ENCODE data around the gene ZGLP1. TPM values are rescaled to one million over a fixed set of nuclear protein-coding genes. Genes with fewer than 3 reads are reported as not detected.

Gene ZGLP1
- total RNA-seq, 2 donors from 2014 or later: 5.4 to 6.6 TPM

DNA sequence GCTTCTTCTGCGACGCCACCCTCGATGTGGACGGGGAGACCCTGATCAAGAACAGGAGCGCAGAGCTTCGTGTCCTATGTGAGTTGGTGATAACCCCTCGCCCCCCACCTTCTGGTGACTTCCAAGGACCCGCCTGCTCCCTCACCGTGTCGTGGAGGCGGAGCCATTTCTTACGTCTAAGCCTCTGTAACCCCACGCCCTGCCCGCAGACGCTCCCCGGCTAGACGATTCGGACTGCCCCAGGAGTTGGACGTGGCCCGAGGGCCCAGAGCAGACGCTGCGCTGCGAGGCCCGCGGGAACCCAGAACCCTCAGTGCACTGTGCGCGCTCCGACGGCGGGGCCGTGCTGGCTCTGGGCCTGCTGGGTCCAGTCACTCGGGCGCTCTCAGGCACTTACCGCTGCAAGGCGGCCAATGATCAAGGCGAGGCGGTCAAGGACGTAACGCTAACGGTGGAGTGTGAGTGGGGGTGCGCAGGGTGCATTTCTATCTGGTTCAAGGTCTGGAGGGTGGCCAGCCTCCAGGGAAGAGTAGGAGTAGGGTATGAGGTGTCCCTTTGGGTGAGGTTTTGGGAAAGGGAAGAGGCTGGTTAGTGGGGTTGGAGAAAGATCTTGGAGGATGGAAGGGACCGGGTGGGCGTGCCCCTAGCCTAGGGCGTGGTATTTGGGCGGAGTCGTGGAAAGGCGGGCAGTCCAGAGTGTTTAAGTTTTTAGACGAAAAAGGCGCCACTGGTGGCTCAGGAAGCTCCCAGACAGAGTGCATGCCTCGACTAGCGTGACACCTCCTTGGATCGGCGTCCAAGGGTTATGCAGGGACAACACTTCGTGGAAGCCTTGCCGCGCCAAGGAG is 16.6 kb downstream of the ZGLP1 start:
- peaks cover 32% of the 10 kb centered on the region for H3K4me1 Mint-ChIP-seq
- peaks cover 35% of the 10 kb centered on the region for H3K27me3 Mint-ChIP-seq
- no peak for ATAC-seq (replicated peaks)
- H3K36me3 Mint-ChIP-seq (ENCODE audit: low read depth): peaks cover 17% of the 10 kb centered on the region
- no peaks in the 10 kb centered on the region for H3K9me3 Mint-ChIP-seq
- H3K4me3 Mint-ChIP-seq: peak overlapping the region; percentile 74
- H3K27ac Mint-ChIP-seq: peak overlapping the region; percentile 61

DNA sequence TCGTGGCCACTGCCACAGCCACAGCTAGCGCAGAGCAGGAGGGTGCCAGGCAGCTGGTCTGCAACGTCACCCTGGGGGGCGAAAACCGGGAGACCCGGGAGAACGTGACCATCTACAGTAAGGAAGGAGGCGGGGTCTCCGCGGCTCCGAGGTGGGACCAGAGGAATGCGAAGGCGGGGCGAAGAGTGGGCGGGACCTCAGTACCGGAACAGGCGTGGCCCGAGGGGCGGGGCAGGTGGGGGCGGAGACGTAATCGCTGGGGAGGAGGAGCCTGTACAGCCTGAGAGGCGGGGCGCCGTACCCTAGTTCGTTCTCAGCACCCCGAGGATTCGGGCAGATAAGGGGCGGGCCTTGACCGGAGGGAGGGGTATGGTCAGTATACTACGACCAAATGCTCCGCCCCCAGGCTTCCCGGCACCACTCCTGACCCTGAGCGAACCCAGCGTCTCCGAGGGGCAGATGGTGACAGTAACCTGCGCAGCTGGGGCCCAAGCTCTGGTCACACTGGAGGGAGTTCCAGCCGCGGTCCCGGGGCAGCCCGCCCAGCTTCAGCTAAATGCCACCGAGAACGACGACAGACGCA is 17.3 kb downstream of the ZGLP1 start:
- peak; percentile 61 for ATAC-seq (replicated peaks)
- no peaks in the 10 kb centered on the region for H3K9me3 Mint-ChIP-seq
- H3K36me3 Mint-ChIP-seq (ENCODE audit: low read depth): peaks cover 17% of the 10 kb centered on the region
- H3K27me3 Mint-ChIP-seq: peaks cover 38% of the 10 kb centered on the region
- H3K27ac Mint-ChIP-seq: peak overlapping the region; percentile 33
- peak overlapping the region; percentile 74 for H3K4me3 Mint-ChIP-seq
- peaks cover 32% of the 10 kb centered on the region for H3K4me1 Mint-ChIP-seq

DNA sequence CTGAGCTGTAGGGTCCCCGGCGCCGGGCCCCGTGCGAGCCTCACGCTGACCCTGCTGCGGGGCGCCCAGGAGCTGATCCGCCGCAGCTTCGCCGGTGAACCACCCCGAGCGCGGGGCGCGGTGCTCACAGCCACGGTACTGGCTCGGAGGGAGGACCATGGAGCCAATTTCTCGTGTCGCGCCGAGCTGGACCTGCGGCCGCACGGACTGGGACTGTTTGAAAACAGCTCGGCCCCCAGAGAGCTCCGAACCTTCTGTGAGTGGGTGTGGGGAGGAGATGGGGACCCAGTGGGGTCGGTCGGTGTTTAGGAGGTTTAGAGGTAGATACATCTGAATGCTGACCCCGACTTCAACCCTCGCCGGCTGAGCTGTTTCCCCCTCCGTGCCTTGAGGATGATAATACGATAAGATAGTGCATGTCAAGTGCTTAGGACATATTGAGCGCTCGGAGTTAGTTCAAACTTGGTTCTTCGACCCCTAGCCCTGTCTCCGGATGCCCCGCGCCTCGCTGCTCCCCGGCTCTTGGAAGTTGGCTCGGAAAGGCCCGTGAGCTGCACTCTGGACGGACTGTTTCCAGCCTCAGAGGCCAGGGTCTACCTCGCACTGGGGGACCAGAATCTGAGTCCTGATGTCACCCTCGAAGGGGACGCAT is 17.9 kb downstream of the ZGLP1 start:
- H3K36me3 Mint-ChIP-seq (ENCODE audit: low read depth): peaks cover 22% of the 10 kb centered on the region
- H3K4me1 Mint-ChIP-seq: peaks cover 32% of the 10 kb centered on the region
- peak overlapping the region; percentile 33 for H3K27ac Mint-ChIP-seq
- peak overlapping the region; percentile 74 for H3K4me3 Mint-ChIP-seq
- H3K27me3 Mint-ChIP-seq: peaks cover 38% of the 10 kb centered on the region
- H3K9me3 Mint-ChIP-seq: no peaks in the 10 kb centered on the region
- no peak for ATAC-seq (replicated peaks)

DNA sequence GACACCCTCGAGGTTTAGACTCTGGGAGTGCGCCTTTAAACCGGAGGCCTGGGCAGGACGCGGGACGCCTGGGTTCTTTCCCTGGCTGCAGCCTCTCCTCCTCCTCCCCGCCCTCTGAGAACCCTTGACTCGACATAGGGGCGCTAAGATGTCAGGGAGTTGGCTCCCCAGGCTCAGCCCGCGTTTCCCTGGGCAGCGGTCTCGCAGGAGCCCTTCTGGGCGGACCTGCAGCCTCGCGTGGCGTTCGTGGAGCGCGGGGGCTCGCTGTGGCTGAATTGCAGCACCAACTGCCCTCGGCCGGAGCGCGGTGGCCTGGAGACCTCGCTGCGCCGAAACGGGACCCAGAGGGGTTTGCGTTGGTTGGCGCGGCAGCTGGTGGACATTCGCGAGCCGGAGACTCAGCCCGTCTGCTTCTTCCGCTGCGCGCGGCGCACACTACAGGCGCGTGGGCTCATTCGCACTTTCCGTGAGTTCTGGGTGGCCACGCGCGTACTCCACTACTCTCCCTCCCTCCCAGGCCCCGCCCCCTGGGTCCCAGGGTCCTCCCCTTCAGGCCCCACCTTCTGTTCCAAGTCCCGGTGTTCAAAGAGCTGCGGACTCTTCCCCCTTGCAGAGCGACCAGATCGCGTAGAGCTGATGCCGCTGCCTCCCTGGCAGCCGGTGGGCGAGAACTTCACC is 18.6 kb downstream of the ZGLP1 start:
- Mint-ChIP-seq H3K4me1 (peaks cover 37% of the 10 kb centered on the region), H3K9me3 (no peaks in the 10 kb centered on the region), H3K4me3 (peak overlapping the region; percentile 74), H3K27ac (peak overlapping the region; percentile 10), H3K36me3 (ENCODE audit: low read depth) (peaks cover 28% of the 10 kb centered on the region), H3K27me3 (peaks cover 38% of the 10 kb centered on the region)
- ATAC-seq (replicated peaks): peak; percentile 14

DNA sequence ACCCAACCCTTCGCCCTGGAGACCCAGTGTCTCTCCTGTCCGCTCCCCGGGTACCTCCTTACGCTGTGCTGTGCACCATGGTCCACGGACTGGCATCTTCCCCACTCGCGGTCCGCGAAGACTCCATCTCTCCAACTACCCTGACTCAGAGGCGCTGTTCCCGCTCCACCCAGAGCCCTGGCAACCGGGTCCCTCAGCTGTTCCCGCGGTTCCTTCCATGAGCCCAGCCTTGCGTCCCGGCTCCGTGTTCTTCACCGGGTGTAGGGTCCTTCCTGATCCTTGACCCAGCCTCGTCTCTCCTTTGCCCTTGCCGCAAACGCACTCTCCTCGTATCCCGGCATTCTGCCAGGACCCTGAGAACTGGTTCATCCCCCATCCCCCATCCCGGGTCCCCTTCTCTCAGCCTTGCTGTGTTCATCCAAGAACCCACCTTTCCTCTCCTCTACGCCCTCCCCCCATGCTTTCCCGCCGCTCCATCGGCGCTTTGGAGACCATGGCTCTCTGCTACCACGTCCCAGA is 19.2 kb downstream of the ZGLP1 start:
- Mint-ChIP-seq H3K9me3 (no peaks in the 10 kb centered on the region), H3K27ac (peak overlapping the region; percentile 10)

DNA sequence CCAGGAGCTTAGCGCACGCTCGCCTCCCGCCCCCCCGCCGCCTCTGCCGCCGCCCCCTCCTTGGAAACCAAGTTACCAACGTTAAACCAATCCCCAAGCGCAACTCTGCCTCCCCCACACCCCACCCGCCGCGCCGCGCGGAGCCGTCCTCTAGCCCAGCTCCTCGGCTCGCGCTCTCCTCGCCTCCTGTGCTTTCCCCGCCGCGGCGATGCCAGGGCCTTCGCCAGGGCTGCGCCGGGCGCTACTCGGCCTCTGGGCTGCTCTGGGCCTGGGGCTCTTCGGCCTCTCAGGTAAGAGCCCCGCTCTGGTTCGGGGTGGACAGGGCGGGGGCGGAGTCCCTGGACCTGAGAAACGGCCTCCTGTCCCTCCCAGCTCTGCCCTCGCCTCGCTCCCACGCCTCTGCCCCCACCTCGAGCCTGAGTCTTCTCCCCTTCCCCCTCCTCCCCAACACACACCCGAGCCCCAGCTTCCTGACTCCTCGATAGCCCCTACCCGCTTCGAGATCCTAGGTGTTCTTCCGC is 19.7 kb downstream of the ZGLP1 start, which contains the start of gene ICAM5:
ICAM5 (plus strand) TSS at position 117 of the 521 bp plus-strand sequence; CDS start at position 209, 92 bp downstream.
- Mint-ChIP-seq H3K36me3 (ENCODE audit: low read depth) (peaks cover 40% of the 10 kb centered on the region), H3K27me3 (peaks cover 34% of the 10 kb centered on the region)
- no peak for ATAC-seq (replicated peaks)

More for the DNA sequence above, 19.2 kb downstream of the ZGLP1 start:
- Mint-ChIP-seq H3K36me3 (ENCODE audit: low read depth) (peaks cover 34% of the 10 kb centered on the region), H3K4me1 (peaks cover 39% of the 10 kb centered on the region), H3K4me3 (peak overlapping the region; percentile 74), H3K27me3 (peaks cover 35% of the 10 kb centered on the region)
- ATAC-seq (replicated peaks): no peak

DNA sequence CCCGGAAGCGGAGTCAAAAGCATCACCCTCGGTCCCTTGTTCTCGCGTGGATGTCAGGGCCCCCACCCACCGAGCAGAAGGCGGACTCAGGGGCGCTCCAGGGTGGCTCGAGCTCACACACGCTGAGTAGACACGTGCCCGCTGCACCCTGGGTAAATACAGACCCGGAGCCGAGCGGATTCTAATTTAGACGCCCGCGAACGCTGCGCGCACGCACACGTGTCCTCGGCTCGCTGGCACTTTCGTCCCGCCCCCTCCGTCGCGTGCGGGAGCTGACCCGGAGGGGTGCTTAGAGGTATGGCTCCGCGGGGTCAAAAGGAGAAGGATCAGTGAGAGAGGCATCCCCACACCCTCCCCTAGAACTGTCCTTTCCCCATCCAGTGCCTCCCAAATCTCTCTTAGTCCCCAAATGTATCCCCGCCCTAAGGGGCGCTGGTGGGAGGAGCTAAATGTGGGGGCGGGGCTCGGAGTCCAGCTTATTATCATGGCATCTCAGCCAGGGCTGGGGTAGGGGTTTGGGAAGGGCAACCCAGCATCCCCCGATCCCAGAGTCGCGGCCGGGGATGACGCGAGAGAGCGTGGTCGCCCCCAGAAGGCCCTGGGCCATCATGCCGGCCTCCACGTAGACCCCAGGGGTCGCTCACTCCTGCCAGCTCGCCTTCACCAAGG is 20.3 kb downstream of the ZGLP1 start:
- Mint-ChIP-seq H3K4me1 (peaks cover 45% of the 10 kb centered on the region), H3K9me3 (no peaks in the 10 kb centered on the region), H3K4me3 (peak overlapping the region; percentile 74), H3K36me3 (ENCODE audit: low read depth) (peaks cover 46% of the 10 kb centered on the region), H3K27me3 (peaks cover 34% of the 10 kb centered on the region), H3K27ac (no peak overlapping the region)
- ATAC-seq (replicated peaks): peak; percentile 18

More for the DNA sequence above, 19.7 kb downstream of the ZGLP1 start, which contains the start of gene ICAM5:
- H3K4me1 Mint-ChIP-seq: peaks cover 42% of the 10 kb centered on the region
- peak within 1 kb of the TSS; percentile 10 for H3K27ac Mint-ChIP-seq
- no peaks in the 10 kb centered on the region for H3K9me3 Mint-ChIP-seq
- peak within 1 kb of the TSS; percentile 74 for H3K4me3 Mint-ChIP-seq

DNA sequence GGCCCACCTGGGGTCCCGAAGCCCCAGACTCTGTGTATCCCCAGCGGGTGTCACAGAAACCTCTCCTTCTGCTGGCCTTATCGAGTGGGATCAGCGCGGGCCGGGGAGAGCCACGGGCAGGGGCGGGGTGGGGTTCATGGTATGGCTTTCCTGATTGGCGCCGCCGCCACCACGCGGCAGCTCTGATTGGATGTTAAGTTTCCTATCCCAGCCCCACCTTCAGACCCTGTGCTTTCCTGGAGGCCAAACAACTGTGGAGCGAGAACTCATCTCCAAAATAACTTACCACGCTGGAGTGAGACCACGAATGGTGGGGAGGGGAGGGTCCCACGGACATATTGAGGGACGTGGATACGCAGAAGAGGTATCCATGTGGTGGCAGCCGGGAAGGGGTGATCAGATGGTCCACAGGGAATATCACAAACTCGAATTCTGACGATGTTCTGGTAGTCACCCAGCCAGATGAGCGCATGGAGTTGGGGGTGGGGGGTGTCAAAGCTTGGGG is 20.9 kb downstream of the ZGLP1 start:
- peaks cover 45% of the 10 kb centered on the region for H3K4me1 Mint-ChIP-seq
- peaks cover 51% of the 10 kb centered on the region for H3K36me3 Mint-ChIP-seq (ENCODE audit: low read depth)
- H3K4me3 Mint-ChIP-seq: peak overlapping the region; percentile 74
- no peak overlapping the region for H3K27ac Mint-ChIP-seq
- peak; percentile 17 for ATAC-seq (replicated peaks)
- peaks cover 34% of the 10 kb centered on the region for H3K27me3 Mint-ChIP-seq
- H3K9me3 Mint-ChIP-seq: no peaks in the 10 kb centered on the region

DNA sequence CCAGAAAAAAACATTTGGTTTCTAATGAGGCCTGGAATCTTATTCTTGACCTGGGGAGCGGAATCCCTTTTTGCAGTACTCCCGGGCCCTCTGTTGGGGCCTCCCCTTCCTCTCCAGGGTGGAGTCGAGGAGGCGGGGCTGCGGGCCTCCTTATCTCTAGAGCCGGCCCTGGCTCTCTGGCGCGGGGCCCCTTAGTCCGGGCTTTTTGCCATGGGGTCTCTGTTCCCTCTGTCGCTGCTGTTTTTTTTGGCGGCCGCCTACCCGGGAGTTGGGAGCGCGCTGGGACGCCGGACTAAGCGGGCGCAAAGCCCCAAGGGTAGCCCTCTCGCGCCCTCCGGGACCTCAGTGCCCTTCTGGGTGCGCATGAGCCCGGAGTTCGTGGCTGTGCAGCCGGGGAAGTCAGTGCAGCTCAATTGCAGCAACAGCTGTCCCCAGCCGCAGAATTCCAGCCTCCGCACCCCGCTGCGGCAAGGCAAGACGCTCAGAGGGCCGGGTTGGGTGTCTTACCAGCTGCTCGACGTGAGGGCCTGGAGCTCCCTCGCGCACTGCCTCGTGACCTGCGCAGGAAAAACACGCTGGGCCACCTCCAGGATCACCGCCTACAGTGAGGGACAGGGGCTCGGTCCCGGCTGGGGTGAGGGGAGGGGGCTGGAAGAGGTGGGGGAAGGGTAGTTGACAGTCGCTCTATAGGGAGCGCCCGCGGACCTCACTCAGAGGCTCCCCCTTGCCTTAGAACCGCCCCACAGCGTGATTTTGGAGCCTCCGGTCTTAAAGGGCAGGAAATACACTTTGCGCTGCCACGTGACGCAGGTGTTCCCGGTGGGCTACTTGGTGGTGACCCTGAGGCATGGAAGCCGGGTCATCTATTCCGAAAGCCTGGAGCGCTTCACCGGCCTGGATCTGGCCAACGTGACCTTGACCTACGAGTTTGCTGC is 22.5 kb downstream of the ZGLP1 start, which contains the start of gene ICAM4:
ICAM4 (plus strand) TSS at position 153 of the 935 bp plus-strand sequence; CDS start at position 211, 58 bp downstream.
- peaks cover 36% of the 10 kb centered on the region for H3K4me1 Mint-ChIP-seq
- H3K4me3 Mint-ChIP-seq: peak within 1 kb of the TSS; percentile 74
- peaks cover 61% of the 10 kb centered on the region for H3K36me3 Mint-ChIP-seq (ENCODE audit: low read depth)
- no peaks in the 10 kb centered on the region for H3K9me3 Mint-ChIP-seq
- ATAC-seq (replicated peaks): peak; percentile 55
- peaks cover 25% of the 10 kb centered on the region for H3K27me3 Mint-ChIP-seq
- H3K27ac Mint-ChIP-seq: no peak within 1 kb of the TSS

DNA sequence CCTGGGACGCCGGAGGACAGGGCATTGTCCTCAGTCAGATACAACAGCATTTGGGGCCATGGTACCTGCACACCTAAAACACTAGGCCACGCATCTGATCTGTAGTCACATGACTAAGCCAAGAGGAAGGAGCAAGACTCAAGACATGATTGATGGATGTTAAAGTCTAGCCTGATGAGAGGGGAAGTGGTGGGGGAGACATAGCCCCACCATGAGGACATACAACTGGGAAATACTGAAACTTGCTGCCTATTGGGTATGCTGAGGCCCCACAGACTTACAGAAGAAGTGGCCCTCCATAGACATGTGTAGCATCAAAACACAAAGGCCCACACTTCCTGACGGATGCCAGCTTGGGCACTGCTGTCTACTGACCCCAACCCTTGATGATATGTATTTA is 24.2 kb downstream of the ZGLP1 start:
- peaks cover 28% of the 10 kb centered on the region for H3K4me1 Mint-ChIP-seq
- H3K9me3 Mint-ChIP-seq: no peaks in the 10 kb centered on the region
- peaks cover 13% of the 10 kb centered on the region for H3K27me3 Mint-ChIP-seq
- ATAC-seq (replicated peaks): no peak
- peak overlapping the region; percentile 16 for H3K4me3 Mint-ChIP-seq
- H3K27ac Mint-ChIP-seq: peak overlapping the region; percentile 10
- peaks cover 73% of the 10 kb centered on the region for H3K36me3 Mint-ChIP-seq (ENCODE audit: low read depth)

DNA sequence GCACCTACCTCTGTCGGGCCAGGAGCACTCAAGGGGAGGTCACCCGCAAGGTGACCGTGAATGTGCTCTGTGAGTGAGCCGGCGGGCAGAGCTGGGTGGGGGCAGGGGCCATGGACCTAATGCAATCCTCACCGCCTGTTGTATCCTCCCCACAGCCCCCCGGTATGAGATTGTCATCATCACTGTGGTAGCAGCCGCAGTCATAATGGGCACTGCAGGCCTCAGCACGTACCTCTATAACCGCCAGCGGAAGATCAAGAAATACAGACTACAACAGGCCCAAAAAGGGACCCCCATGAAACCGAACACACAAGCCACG is 24.7 kb downstream of the ZGLP1 start:
- no peaks in the 10 kb centered on the region for H3K9me3 Mint-ChIP-seq
- peaks cover 73% of the 10 kb centered on the region for H3K36me3 Mint-ChIP-seq (ENCODE audit: low read depth)
- H3K27me3 Mint-ChIP-seq: peaks cover 9% of the 10 kb centered on the region
- peak overlapping the region; percentile 16 for H3K4me3 Mint-ChIP-seq
- peak overlapping the region; percentile 10 for H3K27ac Mint-ChIP-seq
- no peak for ATAC-seq (replicated peaks)
- H3K4me1 Mint-ChIP-seq: peaks cover 26% of the 10 kb centered on the region

Data from activated T-helper 17 cell treated with anti-CD3 and anti-CD28 coated beads, Interleukin-2, amount 50 U/mL, for 72 hours (primary cell).